CD14-positive monocyte (primary cell): ENCODE measurements around the gene SLC8A2. TPM values are rescaled to one million over a fixed set of nuclear protein-coding genes. Genes with fewer than 3 reads are reported as not detected.
A peak's percentile ranks its signal among the peaks of the same experiment; 100 is the strongest.

ENCODE experiments used
- DNase-seq, 3 donors: peaks; one replicate each; pipeline ENCODE4 v3.0.0-alpha.2; 2011 to 2022
- H2AFZ ChIP-seq: 2 replicates; pipeline ENCODE4 v1.6.0; 2012; ENCODE audit warnings: mild to moderate bottlenecking, low read depth, low read length, inconsistent platforms; ENCODE audit not compliant: insufficient read depth, poor library complexity, severe bottlenecking
- H3K27ac ChIP-seq, 2 donors: 1 replicate in 1 of 2; 2 replicates in 1 of 2; pipeline ENCODE4 v1.5.1; 2012 to 2013; ENCODE audit warnings: low read length in 2 of 2, control low read depth in 1 of 2, inconsistent platforms in 1 of 2, low read depth in 1 of 2, mild to moderate bottlenecking in 1 of 2
- H3K27me3 ChIP-seq, 2 donors: one replicate each; pipeline versions ENCODE4 v1.6.0 to v1.6.1; 2011 to 2013; ENCODE audit warnings: low read length in 2 of 2; ENCODE audit not compliant: control insufficient read depth in 2 of 2, insufficient read depth in 2 of 2
- H3K36me3 ChIP-seq, 2 donors: replicated peaks in 1 of 2; 1 replicate in 1 of 2; 2 replicates in 1 of 2; pipeline versions ENCODE4 v1.5.1 to v1.6.1; 2012 to 2013; ENCODE audit warnings: low read length in 2 of 2, control low read depth in 1 of 2, inconsistent platforms in 1 of 2, mild to moderate bottlenecking in 1 of 2; ENCODE audit not compliant: insufficient read depth in 2 of 2, control insufficient read depth in 1 of 2
- H3K4me1 ChIP-seq, 2 donors: 1 replicate in 1 of 2; 2 replicates in 1 of 2; pipeline versions ENCODE4 v1.5.1 to v1.6.1; 2012 to 2013; ENCODE audit warnings: low read length in 2 of 2, control low read depth in 1 of 2, inconsistent platforms in 1 of 2, mild to moderate bottlenecking in 1 of 2, moderate library complexity in 1 of 2; ENCODE audit not compliant: insufficient read depth in 2 of 2, control insufficient read depth in 1 of 2
- H3K4me2 ChIP-seq: replicated peaks from 2 replicates; pipeline ENCODE3; 2012; ENCODE audit warnings: low read length, moderate library complexity, mild to moderate bottlenecking; ENCODE audit not compliant: poor library complexity, severe bottlenecking; ENCODE audit errors: extremely low read depth
- H3K4me3 ChIP-seq, 3 experiments: fragments of 200-600 bp in 1 of 3; sonication (generic) in 1 of 3; replicated peaks in 1 of 3; 1 replicate in 2 of 3; 2 replicates in 1 of 3; pipeline ENCODE4 v1.5.1; 2011 to 2013; ENCODE audit warnings: low read length in 3 of 3, mild to moderate bottlenecking in 3 of 3, control low read depth in 2 of 3, low read depth in 2 of 3, inconsistent platforms in 1 of 3, moderate library complexity in 1 of 3
- H3K79me2 ChIP-seq: 2 replicates; pipeline ENCODE4 v1.6.0; 2012; ENCODE audit warnings: mild to moderate bottlenecking, control low read depth, inconsistent platforms, low read length, moderate library complexity; ENCODE audit not compliant: insufficient read depth
- H3K9ac ChIP-seq: 2 replicates; pipeline ENCODE4 v1.6.0; 2017; ENCODE audit warnings: low read length, mild to moderate bottlenecking; ENCODE audit not compliant: insufficient read depth, poor library complexity, severe bottlenecking
- H3K9me3 ChIP-seq, 2 donors: replicated peaks in 1 of 2; 1 replicate in 1 of 2; 2 replicates in 1 of 2; pipeline versions ENCODE4 v1.5.1 to v1.6.1; 2012 to 2013; ENCODE audit warnings: low read length in 2 of 2, control low read depth in 1 of 2; ENCODE audit not compliant: control insufficient read depth in 1 of 2, insufficient read depth in 1 of 2
- H4K20me1 ChIP-seq: 2 replicates; pipeline ENCODE4 v1.6.0; 2012; ENCODE audit warnings: mild to moderate bottlenecking, low read length, control low read depth, moderate library complexity; ENCODE audit not compliant: insufficient read depth
- H3K27ac Mint-ChIP-seq, 7 donors: one replicate each; pipeline ENCODE4 v1.8.0; 2020; ENCODE audit warnings: mild to moderate bottlenecking in 7 of 7, mixed read lengths in 7 of 7, moderate library complexity in 6 of 7, inconsistent platforms in 2 of 7
- H3K27me3 Mint-ChIP-seq, 3 donors: one replicate each; pipeline ENCODE4 v1.8.0; 2021 to 2022; ENCODE audit warnings: low read depth in 3 of 3, mild to moderate bottlenecking in 3 of 3, mixed read lengths in 3 of 3, moderate library complexity in 3 of 3, inconsistent platforms in 1 of 3
- H3K36me3 Mint-ChIP-seq, 2 donors: one replicate each; pipeline ENCODE4 v1.8.0; 2020; ENCODE audit warnings: mixed read lengths in 2 of 2, inconsistent platforms in 1 of 2, mild to moderate bottlenecking in 1 of 2
- H3K4me1 Mint-ChIP-seq: one replicate; pipeline ENCODE4 v1.8.0; 2020; ENCODE audit warnings: mild to moderate bottlenecking, mixed read lengths
- H3K4me3 Mint-ChIP-seq, 2 donors: one replicate each; pipeline ENCODE4 v1.8.0; 2020; ENCODE audit warnings: mild to moderate bottlenecking in 2 of 2, mixed read lengths in 2 of 2, moderate library complexity in 1 of 2
- H3K9me3 Mint-ChIP-seq, 7 donors: one replicate each; pipeline ENCODE4 v1.8.0; 2020 to 2022; ENCODE audit warnings: mixed read lengths in 7 of 7, mild to moderate bottlenecking in 6 of 7, moderate library complexity in 6 of 7, inconsistent platforms in 2 of 7
- CTCF ChIP-seq: fragments of 200-600 bp; IDR thresholded peaks from one replicate; pipeline ENCODE4 v1.8.0; 2022; ENCODE audit warnings: antibody characterized with exemption, mild to moderate bottlenecking
- WGBS: methylation state at CpG from one replicate; pipeline ENCODE4 v1.1.5; 2013; ENCODE audit warnings: missing lambda C conversion rate; ENCODE audit not compliant: insufficient coverage; 5-methylcytosine and 5-hydroxymethylcytosine counted together
- intact Hi-C, 2 donors: fragments of 100-400 bp; cut with micrococcal nuclease; formaldehyde crosslinking; loops; one replicate each; pipeline versions ENCODE4 v1.15.0 to v1.15.1; 2023
- polyA plus RNA-seq, 3 donors: library from polyadenylated mRNA; depleted of rRNA in 1 of 3; unstranded in 2 of 3; stranded (reverse) in 1 of 3; fragments of 300-500 nt in 2 of 3; fragments of >200 nt in 1 of 3; fragmentation: Illumina TruSeq in 2 of 3; gene quantifications; 1 replicate in 2 of 3; 2 replicates in 1 of 3; pipeline ENCODE4 v1.2.3, GENCODE V29; 2012 to 2021

SLC8A2 gene
- polyA plus RNA-seq, 3 donors, result not detected

- no peaks in the 10 kb centered on the region for H3K79me2 ChIP-seq
- H3K36me3 Mint-ChIP-seq, result peaks cover 0 to 7% of the 10 kb centered on the region in 2 donors
- no peak overlapping the region for H3K4me3 ChIP-seq
- no peak for TF ChIP-seq CTCF
- no peak overlapping the region for H2AFZ ChIP-seq
- H3K9me3 ChIP-seq, result peaks cover 0 to 25% of the 10 kb centered on the region in 2 donors
- intact Hi-C loops, result no loop called here
- H3K27me3 Mint-ChIP-seq, result peaks cover 72 to 89% (median 77%) of the 10 kb centered on the region in 3 donors
- peak overlapping the region in 1 of 2 donors; percentile 83 for H3K4me3 Mint-ChIP-seq
- H3K4me1 Mint-ChIP-seq, result peaks cover 14% of the 10 kb centered on the region
- H3K27ac Mint-ChIP-seq, result no peak overlapping the region
- peaks cover 0 to 18% (median 7%) of the 10 kb centered on the region in 7 donors for H3K9me3 Mint-ChIP-seq
- no peak for DNase-seq
- H3K4me1 ChIP-seq, result peaks cover 0 to 9% of the 10 kb centered on the region in 2 donors
- no peaks in the 10 kb centered on the region for H3K36me3 ChIP-seq
- H3K27ac ChIP-seq, result no peak overlapping the region
- peaks cover 51 to 65% of the 10 kb centered on the region in 2 donors for H3K27me3 ChIP-seq
- no peak overlapping the region for H3K9ac ChIP-seq
- no peak overlapping the region for H3K4me2 ChIP-seq
- H4K20me1 ChIP-seq, result no peaks in the 10 kb centered on the region
- WGBS, result 6% methylated on average over 14 of the region's 18 CpGs
Observed at GRCh38 chr19:47417107-47417745, 54.5 kb downstream of the SLC8A2 start.

DNA sequence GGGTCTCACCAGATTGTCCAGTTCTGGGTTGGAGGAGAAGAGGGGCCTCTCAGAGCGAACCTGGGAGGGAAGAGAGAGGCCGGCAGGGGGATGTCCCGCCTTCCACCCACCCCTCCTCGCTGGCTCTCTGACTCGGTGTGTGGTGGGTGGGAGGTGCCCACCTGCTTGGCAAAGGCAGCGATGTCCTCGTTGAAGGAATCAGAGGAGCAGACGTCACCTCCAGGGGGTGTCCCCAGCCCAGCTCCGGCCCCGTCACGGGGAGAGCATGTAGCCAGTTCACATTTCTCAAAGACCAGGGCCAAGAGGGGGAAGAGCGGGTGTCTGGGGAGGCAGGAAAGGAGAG lies 55.1 kb downstream of the SLC8A2 start:
- no peak overlapping the region for H3K9ac ChIP-seq
- intact Hi-C loops, result no loop called here
- H3K27me3 ChIP-seq, result peaks cover 45 to 58% of the 10 kb centered on the region in 2 donors
- peaks cover 70 to 86% (median 74%) of the 10 kb centered on the region in 3 donors for H3K27me3 Mint-ChIP-seq
- peaks cover 13% of the 10 kb centered on the region for H3K4me1 Mint-ChIP-seq
- H3K4me3 Mint-ChIP-seq, result peak overlapping the region in 1 of 2 donors; percentile 83
- H3K36me3 ChIP-seq, result no peaks in the 10 kb centered on the region
- peaks cover 0 to 5% of the 10 kb centered on the region in 2 donors for H3K36me3 Mint-ChIP-seq
- H4K20me1 ChIP-seq, result no peaks in the 10 kb centered on the region
- 15% methylated on average over 8 of the region's 12 CpGs for whole genome bisulfite sequencing
- H3K4me1 ChIP-seq, result peaks cover 0 to 9% of the 10 kb centered on the region in 2 donors
- H3K27ac ChIP-seq, result no peak overlapping the region
- H3K4me3 ChIP-seq, result no peak overlapping the region
- no peak overlapping the region for H3K27ac Mint-ChIP-seq
- H3K9me3 Mint-ChIP-seq, result peaks cover 0 to 16% (median 7%) of the 10 kb centered on the region in 7 donors
- no peak overlapping the region for H2AFZ ChIP-seq
- TF ChIP-seq CTCF, result no peak
- peaks cover 0 to 24% of the 10 kb centered on the region in 2 donors for H3K9me3 ChIP-seq
- no peak overlapping the region for H3K4me2 ChIP-seq
- no peaks in the 10 kb centered on the region for H3K79me2 ChIP-seq
- DNase-seq, result no peak
